NCI-H1930 (cell line): ENCODE measurements around the gene NPR3.
A peak's percentile ranks its signal among the peaks of the same experiment; 100 is the strongest.

Source experiments
- DNase-seq, 2 experiments: peaks; one replicate each; lab custom pipeline; 2025; lab: John Stamatoyannopoulos, UW

NPR3 gene

GRCh38 chr5:32710550-32711361 is at the start of gene NPR3:
Gene NPR3, plus strand, starts transcription at chr5:32711321. Its CDS starts 456 bp downstream, at chr5:32711777.
- DNase-seq: no peak

GRCh38 chr5:32664523-32664922 is 46.6 kb upstream of the NPR3 start:
- no peak for DNase-seq

GRCh38 chr5:32668552-32668951 is 42.6 kb upstream of the NPR3 start:
- no peak for DNase-seq

- DNase-seq: no peak
These were observed 37.8 kb upstream of the NPR3 start for GRCh38 chr5:32673272-32673671.

- no peak for DNase-seq
These were observed 34.1 kb upstream of the NPR3 start for GRCh38 chr5:32677023-32677422.

- DNase-seq: no peak
These were observed 32.6 kb upstream of the NPR3 start for GRCh38 chr5:32678472-32678871.

- DNase-seq: no peak
These were observed 31.9 kb upstream of the NPR3 start for GRCh38 chr5:32679218-32679617.

GRCh38 chr5:32680183-32680582 is 30.9 kb upstream of the NPR3 start:
- no peak for DNase-seq

- DNase-seq: no peak
These were observed 28.0 kb upstream of the NPR3 start for GRCh38 chr5:32683125-32683524.

GRCh38 chr5:32684260-32684659 is 26.9 kb upstream of the NPR3 start:
- no peak for DNase-seq

- no peak for DNase-seq
These were observed 24.2 kb upstream of the NPR3 start for GRCh38 chr5:32686799-32687498.

GRCh38 chr5:32687499-32687831 is 23.7 kb upstream of the NPR3 start:
- no peak for DNase-seq

- peak in 1 of 2 experiments; percentile 25 for DNase-seq
These were observed 21.0 kb upstream of the NPR3 start for GRCh38 chr5:32690153-32690552.

- DNase-seq: no peak
These were observed 20.5 kb upstream of the NPR3 start for GRCh38 chr5:32690666-32691065.

GRCh38 chr5:32692036-32692746 is 18.9 kb upstream of the NPR3 start:
- DNase-seq: no peak

GRCh38 chr5:32703957-32704356 is 7.2 kb upstream of the NPR3 start:
- DNase-seq: no peak

- peak in 1 of 2 experiments; percentile 32 for DNase-seq
These were observed 3.6 kb upstream of the NPR3 start for GRCh38 chr5:32707418-32707997.

- no peak for DNase-seq
These were observed 2.2 kb upstream of the NPR3 start for GRCh38 chr5:32708949-32709348.

GRCh38 chr5:32709750-32710549 is 1.2 kb upstream of the NPR3 start:
- peak; percentile 55 to 78 for DNase-seq

- DNase-seq: no peak
These were observed 200 bp downstream of the NPR3 start for GRCh38 chr5:32711362-32711680.

GRCh38 chr5:32711681-32712480 is 760 bp downstream of the NPR3 start:
- DNase-seq: peak in 1 of 2 experiments; percentile 25
